Stimulated activated CD4-positive, alpha-beta T cell treated with anti-CD3 and anti-CD28 coated beads, Interleukin-12 subunit alpha, Interleukin-12 subunit beta, amount 100 ng/mL, for 4 hours (primary cell): ENCODE results near the gene ITGA2B.
"Not testable (repeated sequence)": the region's sequence is repeated elsewhere in the genome, so short reads cannot be mapped to it uniquely, and the experiment has no call there.

Experiments
- DNase-seq: peaks from one replicate; pipeline ENCODE4 v3.0.0-alpha.2; 2020

ITGA2B gene

GRCh38 chr17:44351961-44352827 lies 37.3 kb downstream of the ITGA2B start:
- no peak for DNase-seq

GRCh38 chr17:44351464-44351863 lies 38.0 kb downstream of the ITGA2B start:
- no peak for DNase-seq

- DNase-seq = peak; percentile 71
Measured at GRCh38 chr17:44350733-44351226, 38.7 kb downstream of the ITGA2B start.

- DNase-seq = no peak
Measured at GRCh38 chr17:44349553-44350070, 39.8 kb downstream of the ITGA2B start.

GRCh38 chr17:44348988-44349364 lies 40.5 kb downstream of the ITGA2B start:
- no peak for DNase-seq

- no peak for DNase-seq
Measured at GRCh38 chr17:44348234-44348987, 41.0 kb downstream of the ITGA2B start.

GRCh38 chr17:44347206-44348055 lies 42.0 kb downstream of the ITGA2B start:
- DNase-seq = not testable (repeated sequence)

- no peak for DNase-seq
Measured at GRCh38 chr17:44346064-44346844, 43.2 kb downstream of the ITGA2B start.

- DNase-seq = peak; percentile 30
Measured at GRCh38 chr17:44345454-44346026, 43.9 kb downstream of the ITGA2B start.

- DNase-seq = peak; percentile 75
Measured at GRCh38 chr17:44344939-44345453, 44.5 kb downstream of the ITGA2B start, which contains the start of gene GRN. Gene GRN, plus strand, starts transcription at chr17:44345302. Its CDS starts 3,863 bp downstream, at chr17:44349165.

GRCh38 chr17:44343510-44344209 lies 45.8 kb downstream of the ITGA2B start:
- no peak for DNase-seq

GRCh38 chr17:44340553-44340952 lies 48.9 kb downstream of the ITGA2B start:
- not testable (repeated sequence) for DNase-seq

- no peak for DNase-seq
Measured at GRCh38 chr17:44338702-44339101, 50.7 kb downstream of the ITGA2B start.

GRCh38 chr17:44335968-44336367 lies 53.5 kb downstream of the ITGA2B start:
- no peak for DNase-seq

GRCh38 chr17:44335564-44335963 lies 53.9 kb downstream of the ITGA2B start:
- DNase-seq = no peak

GRCh38 chr17:44334727-44335126 lies 54.7 kb downstream of the ITGA2B start:
- DNase-seq = no peak

GRCh38 chr17:44334315-44334714 lies 55.1 kb downstream of the ITGA2B start:
- no peak for DNase-seq

- DNase-seq = no peak
Measured at GRCh38 chr17:44333371-44333770, 56.1 kb downstream of the ITGA2B start.

GRCh38 chr17:44331249-44331760 lies 58.1 kb downstream of the ITGA2B start:
- no peak for DNase-seq

- DNase-seq = not testable (repeated sequence)
Measured at GRCh38 chr17:44330263-44330662, 59.2 kb downstream of the ITGA2B start.
